Astrocyte (in vitro differentiated cells and primary cell): ENCODE results near the gene CD81.

ENCODE experiments used
- EZH2 ChIP-seq: IDR thresholded peaks from 2 replicates; pipeline ENCODE4 v1.6.1; 2012; ENCODE audit warnings: mild to moderate bottlenecking, low read length, inconsistent platforms; ENCODE audit not compliant: insufficient read depth
- TF ChIP-seq, protein P1 (sequence below): IDR thresholded peaks from 2 replicates; pipeline ENCODE4 v1.5.1; 2011; ENCODE audit warnings: low read depth, mild to moderate bottlenecking, inconsistent platforms, low read length, moderate library complexity; ENCODE audit not compliant: insufficient read depth

DNA sequence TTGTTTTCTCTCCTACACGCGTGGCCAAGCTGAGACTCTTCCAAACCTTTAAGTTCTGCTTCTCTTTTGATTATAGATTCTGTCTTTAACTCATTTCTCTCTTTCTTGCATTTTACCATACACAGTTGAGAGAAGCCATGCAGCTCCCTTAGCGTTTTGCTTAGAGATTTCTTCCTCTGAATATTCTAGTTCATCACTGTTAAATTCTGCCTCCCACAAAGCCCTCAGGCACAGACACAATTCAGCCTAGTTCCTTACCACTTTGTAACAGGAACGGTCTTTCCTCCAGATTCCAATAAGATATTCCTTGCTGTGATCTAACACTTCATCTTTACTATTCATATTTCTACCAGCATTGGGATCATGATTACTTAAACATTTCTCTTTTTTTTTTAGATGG lies 24.7 kb upstream of the CD81 start:
- TF ChIP-seq, protein P1, sequence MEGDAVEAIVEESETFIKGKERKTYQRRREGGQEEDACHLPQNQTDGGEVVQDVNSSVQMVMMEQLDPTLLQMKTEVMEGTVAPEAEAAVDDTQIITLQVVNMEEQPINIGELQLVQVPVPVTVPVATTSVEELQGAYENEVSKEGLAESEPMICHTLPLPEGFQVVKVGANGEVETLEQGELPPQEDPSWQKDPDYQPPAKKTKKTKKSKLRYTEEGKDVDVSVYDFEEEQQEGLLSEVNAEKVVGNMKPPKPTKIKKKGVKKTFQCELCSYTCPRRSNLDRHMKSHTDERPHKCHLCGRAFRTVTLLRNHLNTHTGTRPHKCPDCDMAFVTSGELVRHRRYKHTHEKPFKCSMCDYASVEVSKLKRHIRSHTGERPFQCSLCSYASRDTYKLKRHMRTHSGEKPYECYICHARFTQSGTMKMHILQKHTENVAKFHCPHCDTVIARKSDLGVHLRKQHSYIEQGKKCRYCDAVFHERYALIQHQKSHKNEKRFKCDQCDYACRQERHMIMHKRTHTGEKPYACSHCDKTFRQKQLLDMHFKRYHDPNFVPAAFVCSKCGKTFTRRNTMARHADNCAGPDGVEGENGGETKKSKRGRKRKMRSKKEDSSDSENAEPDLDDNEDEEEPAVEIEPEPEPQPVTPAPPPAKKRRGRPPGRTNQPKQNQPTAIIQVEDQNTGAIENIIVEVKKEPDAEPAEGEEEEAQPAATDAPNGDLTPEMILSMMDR, result no peak
- TF ChIP-seq EZH2, result no peak
